Loucy (cell line): ENCODE data around the gene GBP6.

Experiments used
- CTCF ChIP-seq: fragments of 200-600 bp; sonication (generic); conservative IDR thresholded peaks from 2 replicates; pipeline ENCODE4 v1.5.1; 2014; ENCODE audit warnings: mild to moderate bottlenecking, antibody characterized with exemption, low read length
- EZH2phosphoT487 ChIP-seq: fragments of 200-600 bp; IDR thresholded peaks from 2 replicates; pipeline ENCODE4 v1.6.1; 2018; ENCODE audit warnings: antibody characterized with exemption, mild to moderate bottlenecking, moderate library complexity, borderline replicate concordance

- TF ChIP-seq CTCF (no peak), EZH2phosphoT487 (no peak)
Observed at GRCh38 chr1:89369331-89369730, 5.5 kb downstream of the GBP6 start.
